Gastrocnemius medialis (tissue), 4 donors: ENCODE data around the gene TMTC1.

ENCODE experiments used
- CTCF ChIP-seq, 5 experiments: fragments of 450-650 bp in 3 of 5; fragments of 200-600 bp in 2 of 5; sonication (generic) in 2 of 5; IDR thresholded peaks in 4 of 5; conservative IDR thresholded peaks in 1 of 5; 1 replicate in 4 of 5; 2 replicates in 1 of 5; pipeline ENCODE4 v1.5.1; 2016 to 2019; ENCODE audit warnings: antibody characterized with exemption in 5 of 5, mild to moderate bottlenecking in 3 of 5, moderate library complexity in 3 of 5
- POLR2A ChIP-seq, 2 donors: fragments of 450-650 bp; IDR thresholded peaks; one replicate each; pipeline ENCODE4 v1.6.1; 2017; ENCODE audit warnings: antibody characterized with exemption in 2 of 2, mild to moderate bottlenecking in 2 of 2, moderate library complexity in 2 of 2

- TF ChIP-seq CTCF (IDR thresholded peaks at IDR 0.05 in 4 of 5, conservative IDR thresholded peaks at IDR 0.05 in 1 of 5) (no peak), POLR2A (IDR thresholded peaks at IDR 0.05) (no peak)
These were observed 252.3 kb downstream of the TMTC1 start for GRCh38 chr12:29531471-29531870.
